ENCODE results near the gene SSTR5.

DNA sequence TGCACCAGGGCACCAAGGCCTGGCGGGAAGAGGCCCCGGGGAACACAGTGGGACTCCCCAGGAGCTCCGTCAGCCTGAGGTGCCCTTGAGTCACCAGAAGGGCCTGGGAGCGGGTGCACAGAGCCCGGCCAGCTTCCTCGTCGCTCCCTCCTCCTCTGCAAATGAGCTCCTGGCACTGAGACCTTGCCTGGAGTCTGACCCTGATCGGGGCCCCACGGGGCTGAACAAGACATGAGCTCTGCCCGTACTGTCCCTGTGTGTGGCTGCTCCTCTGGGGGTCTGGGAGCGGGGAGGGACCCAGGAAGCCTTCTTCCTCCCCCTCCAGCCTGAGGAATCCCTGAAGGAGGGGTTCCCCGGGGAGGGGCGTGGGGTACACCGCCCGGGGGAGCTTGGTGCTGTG, 36.4 kb upstream of the SSTR5 start:
- TF ChIP-seq, protein P1, sequence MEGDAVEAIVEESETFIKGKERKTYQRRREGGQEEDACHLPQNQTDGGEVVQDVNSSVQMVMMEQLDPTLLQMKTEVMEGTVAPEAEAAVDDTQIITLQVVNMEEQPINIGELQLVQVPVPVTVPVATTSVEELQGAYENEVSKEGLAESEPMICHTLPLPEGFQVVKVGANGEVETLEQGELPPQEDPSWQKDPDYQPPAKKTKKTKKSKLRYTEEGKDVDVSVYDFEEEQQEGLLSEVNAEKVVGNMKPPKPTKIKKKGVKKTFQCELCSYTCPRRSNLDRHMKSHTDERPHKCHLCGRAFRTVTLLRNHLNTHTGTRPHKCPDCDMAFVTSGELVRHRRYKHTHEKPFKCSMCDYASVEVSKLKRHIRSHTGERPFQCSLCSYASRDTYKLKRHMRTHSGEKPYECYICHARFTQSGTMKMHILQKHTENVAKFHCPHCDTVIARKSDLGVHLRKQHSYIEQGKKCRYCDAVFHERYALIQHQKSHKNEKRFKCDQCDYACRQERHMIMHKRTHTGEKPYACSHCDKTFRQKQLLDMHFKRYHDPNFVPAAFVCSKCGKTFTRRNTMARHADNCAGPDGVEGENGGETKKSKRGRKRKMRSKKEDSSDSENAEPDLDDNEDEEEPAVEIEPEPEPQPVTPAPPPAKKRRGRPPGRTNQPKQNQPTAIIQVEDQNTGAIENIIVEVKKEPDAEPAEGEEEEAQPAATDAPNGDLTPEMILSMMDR (IDR thresholded peaks at IDR 0.05): no peak
- TF ChIP-seq POLR2AphosphoS5 (IDR thresholded peaks at IDR 0.05): no peak
- no peak for TF ChIP-seq POLR2A (IDR thresholded peaks at IDR 0.05)

Data from upper lobe of left lung (tissue), 4 donors.